NCI-H345 (cell line): ENCODE results near the gene PSMD6.
A peak's percentile ranks its signal among the peaks of the same experiment; 100 is the strongest.

Experiments used
- DNase-seq: peaks from one replicate; lab custom pipeline; 2025; lab: John Stamatoyannopoulos, UW

The PSMD6 gene

DNA sequence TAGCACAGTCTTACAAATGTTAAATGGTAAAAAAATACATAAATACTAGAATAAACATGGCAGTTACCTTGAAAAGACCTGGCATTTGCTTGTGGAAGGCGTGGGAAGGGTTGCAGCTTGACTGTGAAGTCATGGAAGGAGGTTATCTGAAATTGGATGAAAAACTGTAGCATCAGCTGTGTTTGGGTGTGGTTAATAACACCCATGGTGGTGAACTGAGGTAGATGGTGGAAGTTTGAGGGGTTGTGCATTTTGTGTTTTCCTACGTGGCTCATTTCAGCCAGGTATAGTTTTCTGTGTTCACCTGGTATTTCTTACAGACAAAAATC is 46.5 kb downstream of the PSMD6 start:
- no peak for DNase-seq

DNA sequence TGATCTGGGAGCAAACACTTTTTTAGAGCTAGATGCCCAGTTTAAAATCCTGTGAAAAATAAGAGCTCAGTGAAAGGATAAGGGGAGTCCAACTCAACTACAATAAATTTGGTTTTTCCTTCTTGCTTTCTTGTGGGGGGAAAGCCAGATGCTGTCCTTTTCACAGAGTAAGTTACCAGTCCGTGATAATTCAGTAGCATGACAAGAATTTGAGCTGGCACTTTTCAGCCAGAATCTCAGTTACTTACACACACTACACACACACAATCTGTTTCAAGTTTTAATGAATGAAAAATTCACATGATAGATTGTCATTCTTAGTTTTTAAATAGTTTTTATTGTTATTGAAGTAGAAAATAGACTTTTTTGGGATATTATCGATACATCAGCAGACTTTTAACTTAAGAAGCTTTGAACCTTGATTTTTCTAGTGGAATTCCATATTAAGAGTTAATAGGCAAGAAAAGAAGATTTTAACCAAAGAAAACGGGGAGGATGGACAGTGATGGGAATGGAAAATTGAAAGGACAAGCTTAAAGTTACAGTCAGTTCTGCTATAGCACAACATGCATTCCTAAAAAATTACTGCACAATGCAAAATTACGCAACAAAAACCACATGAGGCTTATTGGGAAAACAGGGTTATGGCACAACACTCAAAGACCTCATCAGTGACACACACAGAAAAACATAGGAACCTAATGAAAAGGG is 47.0 kb downstream of the PSMD6 start:
- DNase-seq = no peak

DNA sequence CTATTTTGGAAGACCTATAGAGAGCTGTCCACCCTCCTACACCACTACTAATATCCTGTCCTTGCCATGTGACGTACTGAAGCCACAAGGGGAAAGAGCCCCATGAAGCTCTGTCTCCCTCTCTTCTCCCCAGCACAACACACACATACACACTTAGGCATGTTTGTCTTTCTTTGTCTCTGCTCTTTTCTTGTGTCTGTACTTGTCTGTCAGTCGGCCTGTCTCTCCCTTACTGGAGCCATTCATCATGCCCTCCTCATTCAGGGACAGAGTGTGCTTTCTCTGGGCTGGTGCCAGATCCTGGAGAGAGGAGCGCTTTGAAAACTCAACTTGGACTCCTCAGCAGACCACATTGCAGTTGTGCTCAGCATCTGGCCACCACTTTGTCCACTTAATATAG is 47.6 kb downstream of the PSMD6 start:
- peak; percentile 14 for DNase-seq

DNA sequence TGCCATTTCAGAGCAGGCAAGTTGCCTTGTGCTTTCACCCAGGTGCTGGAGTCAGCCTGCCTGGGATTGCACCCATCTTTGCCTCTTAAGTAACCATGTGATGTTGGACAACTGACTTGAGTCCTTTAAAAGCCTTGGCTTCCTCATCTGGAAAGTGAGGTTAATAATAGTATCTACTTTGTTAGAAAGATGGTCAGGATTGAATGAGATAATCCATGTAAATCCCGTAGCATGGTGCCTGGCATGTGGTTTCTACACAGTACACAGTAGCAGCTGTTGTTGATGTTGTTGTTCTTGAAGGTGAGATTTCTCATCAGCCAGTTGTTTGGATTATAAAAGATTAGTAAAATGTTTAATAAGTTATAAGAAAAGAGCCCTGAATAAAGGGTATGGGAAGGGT is 48.8 kb downstream of the PSMD6 start:
- no peak for DNase-seq

DNA sequence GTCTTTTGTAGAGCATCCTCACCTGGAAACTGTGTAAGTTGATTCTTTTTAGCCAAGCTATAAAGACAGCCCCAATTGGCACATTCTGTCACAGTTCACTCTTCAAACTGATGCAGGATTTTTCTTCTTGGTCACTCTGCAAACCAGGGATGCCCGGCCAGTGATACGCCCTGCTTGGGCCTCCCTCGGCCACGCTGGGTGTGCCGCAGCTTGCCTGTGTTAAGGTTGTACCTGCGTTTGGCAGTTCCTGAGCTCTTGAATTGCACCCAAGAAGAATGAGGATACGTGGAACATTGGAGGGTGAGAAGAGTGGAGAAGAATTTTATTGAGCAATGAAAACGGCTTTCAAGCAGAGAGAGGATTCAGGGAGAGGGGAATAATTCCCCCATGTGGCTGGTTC is 49.9 kb downstream of the PSMD6 start:
- no peak for DNase-seq

DNA sequence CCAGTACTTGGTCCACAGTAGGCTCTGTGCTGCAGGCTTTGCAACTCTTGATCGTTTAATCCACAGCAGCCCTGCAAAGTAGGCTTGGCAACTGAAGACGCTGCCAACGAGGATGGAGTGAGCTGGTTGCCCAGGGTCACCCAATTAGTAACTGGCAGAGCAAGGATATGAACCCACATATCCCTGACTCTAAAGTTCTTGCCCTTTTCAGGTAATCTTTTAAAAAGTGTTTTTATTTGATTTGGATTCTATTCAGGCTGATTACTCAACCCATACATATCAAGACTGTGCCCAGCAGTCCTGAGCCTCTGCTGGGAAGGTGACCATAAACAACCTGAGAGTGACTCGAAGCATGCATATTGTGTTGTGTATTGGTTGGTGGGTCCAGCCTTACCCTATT is 50.3 kb downstream of the PSMD6 start:
- DNase-seq = no peak

GRCh38 chr3:63972196-63972595 is 51.1 kb downstream of the PSMD6 start:
- DNase-seq = no peak

DNA sequence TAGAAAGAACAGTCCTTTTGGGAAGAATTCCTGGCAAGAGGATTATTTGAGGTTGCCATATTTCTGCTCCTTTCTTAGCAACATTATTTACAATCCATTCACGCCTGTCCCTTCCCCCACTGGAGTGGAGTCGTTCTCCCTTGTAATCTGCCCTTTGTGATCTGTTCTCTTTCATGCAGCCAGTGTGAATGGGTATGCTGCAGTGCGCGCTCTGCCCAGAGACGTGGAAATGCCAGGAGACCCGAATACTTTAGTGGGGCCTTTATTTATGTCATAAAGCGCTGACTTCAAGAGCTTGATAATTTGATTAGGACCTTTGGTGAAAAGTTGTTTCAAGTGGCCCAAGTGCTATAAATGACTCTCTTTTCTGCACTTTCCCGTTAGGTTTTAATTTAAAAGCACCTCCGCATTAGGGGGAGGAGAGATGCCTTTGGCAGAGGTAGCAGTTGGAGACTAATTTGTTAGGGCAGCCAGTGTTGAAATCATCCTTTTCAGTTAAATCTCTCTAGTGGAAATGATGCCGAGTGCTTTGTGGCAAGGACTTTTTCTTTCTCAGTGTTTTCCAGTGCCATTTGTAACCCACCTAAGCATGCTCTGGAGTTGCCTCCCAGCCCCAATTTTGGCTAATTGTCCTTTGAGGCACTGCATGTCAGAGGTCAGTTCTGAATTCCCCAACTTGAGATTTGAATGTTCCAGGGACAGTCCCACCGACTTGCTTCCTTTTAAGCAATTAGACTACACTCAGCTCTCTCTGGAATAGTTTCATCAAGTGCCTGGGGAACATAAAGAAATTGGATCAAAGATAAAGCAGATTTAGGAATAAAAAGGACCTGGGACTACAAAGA is 52.4 kb downstream of the PSMD6 start:
- no peak for DNase-seq

DNA sequence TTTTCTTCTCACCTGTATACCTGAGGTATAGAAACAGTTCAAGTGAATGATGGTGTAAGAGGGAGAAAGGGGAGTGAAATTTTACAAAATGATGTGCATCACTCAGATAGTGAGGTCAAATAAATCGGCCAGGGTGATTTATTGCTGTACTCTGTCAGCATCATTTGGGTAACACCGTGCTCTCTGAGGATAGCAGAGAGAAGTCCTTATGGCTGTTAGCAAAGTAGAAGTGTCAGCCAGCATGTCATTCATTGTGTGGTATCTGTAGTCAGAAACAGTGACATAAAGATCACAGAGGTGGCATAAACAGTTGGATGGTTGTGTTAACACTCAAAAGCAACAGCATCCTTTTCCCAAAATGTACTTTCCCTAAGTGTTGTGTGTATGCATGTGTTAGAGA is 53.4 kb downstream of the PSMD6 start:
- DNase-seq = no peak

- no peak for DNase-seq
Measured at GRCh38 chr3:63968612-63969350, 54.5 kb downstream of the PSMD6 start.

DNA sequence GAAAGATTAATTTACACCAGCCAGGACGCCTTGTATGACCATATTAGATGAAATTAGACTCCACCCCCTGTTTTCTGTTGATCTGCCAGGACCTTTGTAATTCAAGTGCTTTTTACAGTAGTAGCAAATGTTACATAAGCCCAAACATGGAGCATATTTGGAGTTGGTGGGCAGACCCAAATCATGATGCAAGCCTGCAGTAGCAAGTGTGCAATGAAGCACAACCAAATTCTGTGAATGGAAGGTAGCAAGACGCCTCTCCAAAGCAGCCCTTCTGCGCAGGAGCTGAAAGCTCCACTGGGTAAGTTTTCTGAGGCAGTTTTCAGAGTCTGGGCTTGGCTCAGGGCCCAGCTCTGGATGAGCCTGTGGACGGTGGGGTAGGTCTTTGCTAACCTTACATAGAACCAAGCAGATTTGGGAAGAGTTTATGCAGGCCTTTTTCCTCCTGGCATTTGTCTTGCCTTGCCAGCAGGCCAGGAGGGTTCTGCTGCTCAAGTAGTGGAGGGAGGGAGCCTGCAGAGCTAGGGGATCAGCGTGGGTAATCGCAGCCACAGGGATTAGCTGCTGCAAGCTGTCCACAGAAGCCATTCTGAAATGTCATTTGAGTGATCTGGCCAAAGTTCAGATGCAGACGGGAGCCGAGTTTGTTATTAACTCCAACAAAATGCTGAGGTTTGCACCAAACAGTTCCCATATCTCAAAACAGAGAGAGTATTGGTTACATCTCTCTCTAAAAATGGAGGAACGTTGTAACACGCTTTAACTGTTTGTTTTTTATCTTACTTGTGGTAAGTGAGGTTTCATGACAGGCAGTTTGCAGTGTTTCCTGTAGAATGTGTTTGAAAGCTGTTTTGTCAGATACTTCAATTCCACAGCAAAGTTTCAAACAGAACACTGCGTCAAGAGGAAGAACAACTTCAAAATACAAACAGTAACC is 55.4 kb downstream of the PSMD6 start:
- no peak for DNase-seq

DNA sequence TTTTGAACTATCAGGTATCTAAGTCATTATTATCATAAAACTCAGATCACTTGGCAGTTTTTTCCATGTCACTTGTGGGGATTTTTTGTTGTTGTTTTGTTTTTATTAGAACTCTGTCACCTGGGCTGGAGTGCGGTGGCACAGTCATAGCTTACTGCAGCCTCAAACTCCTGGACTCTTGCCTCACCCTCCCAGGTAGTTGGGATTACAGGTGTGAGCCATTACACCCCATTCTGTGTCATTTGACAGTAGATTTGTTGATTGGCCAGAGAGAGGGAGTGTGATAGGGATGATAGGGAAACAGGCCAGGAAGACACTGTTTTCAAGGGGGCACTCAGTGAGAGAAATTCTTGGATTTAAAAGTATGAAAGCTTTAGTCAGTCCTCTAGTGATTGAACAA is 56.4 kb downstream of the PSMD6 start:
- no peak for DNase-seq

DNA sequence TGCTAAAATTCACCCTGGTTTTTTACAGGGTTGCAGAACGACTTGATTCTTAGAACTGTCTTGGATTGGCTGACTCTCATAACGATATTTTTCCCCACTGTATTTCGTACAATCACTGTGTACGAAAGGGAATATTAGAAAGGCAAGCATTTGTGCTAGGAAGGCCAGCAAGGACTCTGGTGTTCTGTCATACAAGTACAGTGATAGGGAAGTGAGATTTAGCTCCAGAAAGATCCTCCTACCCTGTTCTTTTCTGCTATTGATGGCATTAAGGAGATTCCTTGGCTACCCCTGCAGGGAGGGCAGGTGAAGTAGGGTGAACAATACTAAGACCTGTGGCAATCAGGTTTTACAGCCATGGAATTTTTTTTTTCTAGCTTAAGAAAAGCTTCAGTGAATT is 57.3 kb downstream of the PSMD6 start:
- DNase-seq = no peak

GRCh38 chr3:63964681-63965485 is 58.4 kb downstream of the PSMD6 start:
- no peak for DNase-seq

DNA sequence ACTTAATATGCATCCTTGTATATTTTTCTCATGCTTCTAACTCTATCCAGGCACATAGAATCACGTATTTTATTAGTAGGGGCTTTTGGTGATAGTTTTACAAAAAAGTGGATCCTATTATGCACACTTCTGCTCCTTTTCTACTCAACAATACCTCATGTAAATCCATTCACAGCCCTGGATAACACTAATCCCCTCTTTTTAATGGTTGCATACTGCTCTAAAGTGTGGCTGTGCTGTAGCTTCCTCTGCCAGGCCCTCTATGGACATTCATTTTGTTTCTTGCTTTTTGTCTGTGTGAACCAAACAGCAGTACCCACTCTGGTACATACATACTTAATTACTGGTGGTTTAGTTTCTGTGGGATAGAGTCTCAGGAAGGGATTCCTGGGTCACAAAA is 59.8 kb downstream of the PSMD6 start:
- DNase-seq = no peak

- peak; percentile 27 for DNase-seq
Measured at GRCh38 chr3:63961891-63962290, 61.4 kb downstream of the PSMD6 start.
